CD14-positive monocyte (primary cell): ENCODE measurements around the gene SCAMP4. TPM values are rescaled to one million over a fixed set of nuclear protein-coding genes. Genes with fewer than 3 reads are reported as not detected.

Experiments
- DNase-seq, 3 donors: peaks; one replicate each; pipeline ENCODE4 v3.0.0-alpha.2; 2011 to 2022
- H2AFZ ChIP-seq: 2 replicates; pipeline ENCODE4 v1.6.0; 2012; ENCODE audit warnings: mild to moderate bottlenecking, low read depth, low read length, inconsistent platforms; ENCODE audit not compliant: insufficient read depth, poor library complexity, severe bottlenecking
- H3K27ac ChIP-seq, 2 donors: 1 replicate in 1 of 2; 2 replicates in 1 of 2; pipeline ENCODE4 v1.5.1; 2012 to 2013; ENCODE audit warnings: low read length in 2 of 2, control low read depth in 1 of 2, inconsistent platforms in 1 of 2, low read depth in 1 of 2, mild to moderate bottlenecking in 1 of 2
- H3K27me3 ChIP-seq, 2 donors: one replicate each; pipeline versions ENCODE4 v1.6.0 to v1.6.1; 2011 to 2013; ENCODE audit warnings: low read length in 2 of 2; ENCODE audit not compliant: control insufficient read depth in 2 of 2, insufficient read depth in 2 of 2
- H3K36me3 ChIP-seq, 2 donors: replicated peaks in 1 of 2; 1 replicate in 1 of 2; 2 replicates in 1 of 2; pipeline versions ENCODE4 v1.5.1 to v1.6.1; 2012 to 2013; ENCODE audit warnings: low read length in 2 of 2, control low read depth in 1 of 2, inconsistent platforms in 1 of 2, mild to moderate bottlenecking in 1 of 2; ENCODE audit not compliant: insufficient read depth in 2 of 2, control insufficient read depth in 1 of 2
- H3K4me1 ChIP-seq, 2 donors: 1 replicate in 1 of 2; 2 replicates in 1 of 2; pipeline versions ENCODE4 v1.5.1 to v1.6.1; 2012 to 2013; ENCODE audit warnings: low read length in 2 of 2, control low read depth in 1 of 2, inconsistent platforms in 1 of 2, mild to moderate bottlenecking in 1 of 2, moderate library complexity in 1 of 2; ENCODE audit not compliant: insufficient read depth in 2 of 2, control insufficient read depth in 1 of 2
- H3K4me2 ChIP-seq: replicated peaks from 2 replicates; pipeline ENCODE3; 2012; ENCODE audit warnings: low read length, moderate library complexity, mild to moderate bottlenecking; ENCODE audit not compliant: poor library complexity, severe bottlenecking; ENCODE audit errors: extremely low read depth
- H3K4me3 ChIP-seq, 3 experiments: fragments of 200-600 bp in 1 of 3; sonication (generic) in 1 of 3; replicated peaks in 1 of 3; 1 replicate in 2 of 3; 2 replicates in 1 of 3; pipeline ENCODE4 v1.5.1; 2011 to 2013; ENCODE audit warnings: low read length in 3 of 3, mild to moderate bottlenecking in 3 of 3, control low read depth in 2 of 3, low read depth in 2 of 3, inconsistent platforms in 1 of 3, moderate library complexity in 1 of 3
- H3K79me2 ChIP-seq: 2 replicates; pipeline ENCODE4 v1.6.0; 2012; ENCODE audit warnings: mild to moderate bottlenecking, control low read depth, inconsistent platforms, low read length, moderate library complexity; ENCODE audit not compliant: insufficient read depth
- H3K9ac ChIP-seq: 2 replicates; pipeline ENCODE4 v1.6.0; 2017; ENCODE audit warnings: low read length, mild to moderate bottlenecking; ENCODE audit not compliant: insufficient read depth, poor library complexity, severe bottlenecking
- H3K9me3 ChIP-seq, 2 donors: replicated peaks in 1 of 2; 1 replicate in 1 of 2; 2 replicates in 1 of 2; pipeline versions ENCODE4 v1.5.1 to v1.6.1; 2012 to 2013; ENCODE audit warnings: low read length in 2 of 2, control low read depth in 1 of 2; ENCODE audit not compliant: control insufficient read depth in 1 of 2, insufficient read depth in 1 of 2
- H4K20me1 ChIP-seq: 2 replicates; pipeline ENCODE4 v1.6.0; 2012; ENCODE audit warnings: mild to moderate bottlenecking, low read length, control low read depth, moderate library complexity; ENCODE audit not compliant: insufficient read depth
- H3K27ac Mint-ChIP-seq, 7 donors: one replicate each; pipeline ENCODE4 v1.8.0; 2020; ENCODE audit warnings: mild to moderate bottlenecking in 7 of 7, mixed read lengths in 7 of 7, moderate library complexity in 6 of 7, inconsistent platforms in 2 of 7
- H3K27me3 Mint-ChIP-seq, 3 donors: one replicate each; pipeline ENCODE4 v1.8.0; 2021 to 2022; ENCODE audit warnings: low read depth in 3 of 3, mild to moderate bottlenecking in 3 of 3, mixed read lengths in 3 of 3, moderate library complexity in 3 of 3, inconsistent platforms in 1 of 3
- H3K36me3 Mint-ChIP-seq, 2 donors: one replicate each; pipeline ENCODE4 v1.8.0; 2020; ENCODE audit warnings: mixed read lengths in 2 of 2, inconsistent platforms in 1 of 2, mild to moderate bottlenecking in 1 of 2
- H3K4me1 Mint-ChIP-seq: one replicate; pipeline ENCODE4 v1.8.0; 2020; ENCODE audit warnings: mild to moderate bottlenecking, mixed read lengths
- H3K4me3 Mint-ChIP-seq, 2 donors: one replicate each; pipeline ENCODE4 v1.8.0; 2020; ENCODE audit warnings: mild to moderate bottlenecking in 2 of 2, mixed read lengths in 2 of 2, moderate library complexity in 1 of 2
- H3K9me3 Mint-ChIP-seq, 7 donors: one replicate each; pipeline ENCODE4 v1.8.0; 2020 to 2022; ENCODE audit warnings: mixed read lengths in 7 of 7, mild to moderate bottlenecking in 6 of 7, moderate library complexity in 6 of 7, inconsistent platforms in 2 of 7
- CTCF ChIP-seq: fragments of 200-600 bp; IDR thresholded peaks from one replicate; pipeline ENCODE4 v1.8.0; 2022; ENCODE audit warnings: antibody characterized with exemption, mild to moderate bottlenecking
- WGBS: methylation state at CpG from one replicate; pipeline ENCODE4 v1.1.5; 2013; ENCODE audit warnings: missing lambda C conversion rate; ENCODE audit not compliant: insufficient coverage; 5-methylcytosine and 5-hydroxymethylcytosine counted together
- intact Hi-C, 2 donors: fragments of 100-400 bp; cut with micrococcal nuclease; formaldehyde crosslinking; loops; one replicate each; pipeline versions ENCODE4 v1.15.0 to v1.15.1; 2023
- polyA plus RNA-seq, 3 donors: library from polyadenylated mRNA; depleted of rRNA in 1 of 3; unstranded in 2 of 3; stranded (reverse) in 1 of 3; fragments of 300-500 nt in 2 of 3; fragments of >200 nt in 1 of 3; fragmentation: Illumina TruSeq in 2 of 3; gene quantifications; 1 replicate in 2 of 3; 2 replicates in 1 of 3; pipeline ENCODE4 v1.2.3, GENCODE V29; 2012 to 2021

The SCAMP4 gene
- polyA plus RNA-seq, 3 donors = 11.9 to 39.4 (median 15.4) TPM

GRCh38 chr19:1943661-1944087 lies 38.5 kb downstream of the SCAMP4 start:
- WGBS = 77% methylated on average over 21 of the region's 22 CpGs
- intact Hi-C loops = no loop called here
- no peak for DNase-seq
- peaks cover 0 to 10% of the 10 kb centered on the region in 2 donors for H3K36me3 Mint-ChIP-seq
- H3K4me3 Mint-ChIP-seq = peak overlapping the region; percentile 93 to 99
- Histone ChIP-seq H3K4me2 (peak overlapping the region; percentile 75), H2AFZ (no peak overlapping the region), H3K27me3 (no peaks in the 10 kb centered on the region), H3K9ac (peak overlapping the region; percentile 97), H3K79me2 (peaks cover 68% of the 10 kb centered on the region), H3K4me3 (peak overlapping the region in 2 of 3 experiments; percentile 91 to 99), H3K27ac (peak overlapping the region; percentile 98 to 99), H3K4me1 (peaks cover 44 to 61% of the 10 kb centered on the region in 2 donors), H3K9me3 (no peaks in the 10 kb centered on the region), H4K20me1 (peaks cover 61% of the 10 kb centered on the region), H3K36me3 (peaks cover 0 to 7% of the 10 kb centered on the region in 2 donors)
- no peak for TF ChIP-seq CTCF
- peaks cover 48% of the 10 kb centered on the region for H3K4me1 Mint-ChIP-seq
- peaks cover 0 to 1% (median 0%) of the 10 kb centered on the region in 7 donors for H3K9me3 Mint-ChIP-seq
- H3K27me3 Mint-ChIP-seq = peaks cover 0 to 2% (median 1%) of the 10 kb centered on the region in 3 donors
- H3K27ac Mint-ChIP-seq = peak overlapping the region; percentile 96 to 99 (median 98)

- Mint-ChIP-seq H3K27ac (peak overlapping the region; percentile 69 to 98 (median 85)), H3K27me3 (peaks cover 0 to 2% (median 1%) of the 10 kb centered on the region in 3 donors), H3K4me1 (peaks cover 54% of the 10 kb centered on the region), H3K9me3 (peaks cover 0 to 1% (median 0%) of the 10 kb centered on the region in 7 donors), H3K4me3 (peak overlapping the region; percentile 93 to 99), H3K36me3 (peaks cover 2 to 11% of the 10 kb centered on the region in 2 donors)
- Histone ChIP-seq H3K4me1 (peaks cover 50 to 67% of the 10 kb centered on the region in 2 donors), H3K4me3 (peak overlapping the region in 1 of 3 experiments; percentile 99), H3K27me3 (no peaks in the 10 kb centered on the region), H2AFZ (no peak overlapping the region), H3K9ac (peak overlapping the region; percentile 97), H3K9me3 (no peaks in the 10 kb centered on the region), H4K20me1 (peaks cover 68% of the 10 kb centered on the region), H3K79me2 (peaks cover 74% of the 10 kb centered on the region), H3K4me2 (peak overlapping the region; percentile 75), H3K36me3 (peaks cover under 1 to 8% of the 10 kb centered on the region in 2 donors), H3K27ac (peak overlapping the region in 1 of 2 donors; percentile 99)
- no peak for TF ChIP-seq CTCF
- peak in 2 of 3 donors; percentile 50 to 53 for DNase-seq
- intact Hi-C loops = no loop called here
- 66% methylated on average over 27 of the region's 42 CpGs for WGBS
Observed at GRCh38 chr19:1944088-1944915, 39.1 kb downstream of the SCAMP4 start.
